Ovary (tissue), 9 donors: ENCODE measurements around the gene TTC13. TPM values are rescaled to one million over a fixed set of nuclear protein-coding genes. Genes with fewer than 3 reads are reported as not detected.
A peak's percentile ranks its signal among the peaks of the same experiment; 100 is the strongest.

Experiments used
- DNase-seq, 5 donors: peaks; one replicate each; pipeline ENCODE4 v3.0.0-alpha.2; 2019 to 2020
- H3K27ac ChIP-seq, 2 donors: fragments of 200-600 bp; one replicate each; pipeline versions ENCODE4 v1.5.1 to v1.8.0; 2019 to 2022
- H3K27me3 ChIP-seq: fragments of 200-600 bp; one replicate; pipeline ENCODE4 v1.8.0; 2022
- H3K36me3 ChIP-seq: fragments of 200-600 bp; sonication (generic); one replicate; pipeline ENCODE4 v1.5.1; 2019
- H3K4me1 ChIP-seq: one replicate; pipeline ENCODE4 v1.8.1; 2013; ENCODE audit warnings: mild to moderate bottlenecking, moderate library complexity; ENCODE audit not compliant: insufficient read depth
- H3K4me3 ChIP-seq: fragments of 200-600 bp; sonication (generic); one replicate; pipeline ENCODE4 v1.5.1; 2017
- H3K9me3 ChIP-seq, 2 donors: fragments of 200-600 bp in 1 of 2; sonication (generic) in 1 of 2; one replicate each; pipeline versions ENCODE4 v1.5.1 to v1.8.1; 2013 to 2019; ENCODE audit warnings: mild to moderate bottlenecking in 1 of 2, moderate library complexity in 1 of 2
- EP300 ChIP-seq: sonication (generic); formaldehyde crosslinking; IDR thresholded peaks from one replicate; pipeline ENCODE4 v1.6.1; 2017; ENCODE audit warnings: antibody characterized with exemption
- POLR2A ChIP-seq: fragments of 450-650 bp; IDR thresholded peaks from one replicate; pipeline ENCODE4 v1.6.1; 2017; ENCODE audit warnings: antibody characterized with exemption, mild to moderate bottlenecking, moderate library complexity
- WGBS, 3 donors: extraction: QIAGEN DNeasy Blood & Tissue Kit in 1 of 3; methylation state at CpG; one replicate each; pipeline versions ENCODE4 v1.1.5 to v1.1.7; 2013 to 2017; 5-methylcytosine and 5-hydroxymethylcytosine counted together
- intact Hi-C, 4 donors: fragments of 100-400 bp; cut with DNase I; formaldehyde crosslinking; loops; one replicate each; pipeline versions ENCODE4 v1.11.0 to v1.15.1; 2022 to 2023
- polyA plus RNA-seq, 2 donors: library from polyadenylated mRNA; stranded (reverse); fragments of 200-250 nt in 1 of 2; fragments of 350-450 nt in 1 of 2; fragmentation: Illumina TruSeq in 1 of 2; extraction: RNeasy Lipid Tissue Mini Kit (QIAGEN cat#74804) in 1 of 2; gene quantifications; one replicate each; pipeline ENCODE4 v1.2.3, GENCODE V29; 2013 to 2014
- total RNA-seq, 7 donors: library from RNA; depleted of rRNA in 2 of 7; stranded (reverse); fragments of >200 nt in 2 of 7; fragmentation: NEBNext Ultra II Directional in 3 of 7; extraction: Animal tissue kit (Norgen Biotek cat#: 25700) in 3 of 7; gene quantifications; one replicate each; pipeline versions ENCODE4 v1.1.0 to v1.2.4, GENCODE V29; 2016 to 2023
- TF ChIP-seq, protein P1 (sequence below), 3 donors: fragments of 450-650 bp in 2 of 3; fragments of 200-600 bp in 1 of 3; IDR thresholded peaks; one replicate each; pipeline versions ENCODE4 v1.5.1 to v1.8.0; 2016 to 2022; ENCODE audit warnings: antibody characterized with exemption in 3 of 3, mild to moderate bottlenecking in 1 of 3
- donor health status: DM: no; HTN: no; CAD: no; lungs with moderate emphysema.
- donor health status: DM: no; HTN: no; CAD: no.
- donor health status: Bipolar disorder and iron deficiency.
- donor health status: DM: yes; HTN: yes; CAD: no.
- donor health status: DM: no; HTN: no; CAD: no.
- donor health status: DM: yes; HTN: yes; CAD: no.

TTC13 gene
- total and polyA plus RNA-seq, 9 donors = 4.2 to 16.5 (median 10.8) TPM

DNA sequence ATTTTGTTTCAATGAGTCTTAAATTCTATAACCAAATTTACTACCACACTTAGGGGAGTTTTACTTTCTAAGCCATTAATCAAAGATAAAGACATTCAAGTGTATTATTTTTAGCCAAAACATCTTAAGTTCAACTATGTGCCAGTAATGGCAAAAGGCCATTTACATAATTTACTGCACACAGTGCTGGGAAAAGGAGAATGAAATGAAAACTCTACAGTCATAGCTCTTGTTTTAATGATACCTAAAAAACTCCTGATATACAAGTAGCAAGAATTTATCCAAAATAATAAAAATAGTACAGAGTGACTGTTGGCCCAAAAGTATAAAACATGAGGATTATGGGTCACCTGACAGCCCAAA lies 67.9 kb downstream of the TTC13 start:
- no peaks in the 10 kb centered on the region for H3K36me3 ChIP-seq
- no peak for TF ChIP-seq POLR2A
- TF ChIP-seq, protein P1, sequence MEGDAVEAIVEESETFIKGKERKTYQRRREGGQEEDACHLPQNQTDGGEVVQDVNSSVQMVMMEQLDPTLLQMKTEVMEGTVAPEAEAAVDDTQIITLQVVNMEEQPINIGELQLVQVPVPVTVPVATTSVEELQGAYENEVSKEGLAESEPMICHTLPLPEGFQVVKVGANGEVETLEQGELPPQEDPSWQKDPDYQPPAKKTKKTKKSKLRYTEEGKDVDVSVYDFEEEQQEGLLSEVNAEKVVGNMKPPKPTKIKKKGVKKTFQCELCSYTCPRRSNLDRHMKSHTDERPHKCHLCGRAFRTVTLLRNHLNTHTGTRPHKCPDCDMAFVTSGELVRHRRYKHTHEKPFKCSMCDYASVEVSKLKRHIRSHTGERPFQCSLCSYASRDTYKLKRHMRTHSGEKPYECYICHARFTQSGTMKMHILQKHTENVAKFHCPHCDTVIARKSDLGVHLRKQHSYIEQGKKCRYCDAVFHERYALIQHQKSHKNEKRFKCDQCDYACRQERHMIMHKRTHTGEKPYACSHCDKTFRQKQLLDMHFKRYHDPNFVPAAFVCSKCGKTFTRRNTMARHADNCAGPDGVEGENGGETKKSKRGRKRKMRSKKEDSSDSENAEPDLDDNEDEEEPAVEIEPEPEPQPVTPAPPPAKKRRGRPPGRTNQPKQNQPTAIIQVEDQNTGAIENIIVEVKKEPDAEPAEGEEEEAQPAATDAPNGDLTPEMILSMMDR (IDR thresholded peaks at IDR 0.05) = no peak
- TF ChIP-seq EP300 = no peak
- H3K27ac ChIP-seq = peak overlapping the region in 1 of 2 donors; percentile 50
- no peaks in the 10 kb centered on the region for H3K9me3 ChIP-seq
- no peaks in the 10 kb centered on the region for H3K27me3 ChIP-seq
- H3K4me1 ChIP-seq = peaks cover 2% of the 10 kb centered on the region
- DNase-seq = no peak
- intact Hi-C loops = loop anchor here in 1 of 4 donors (10.0 kb wide), 1 partner anchor 304 kb away; no protein-coding TSS in a partner anchor
- H3K4me3 ChIP-seq = no peak overlapping the region

DNA sequence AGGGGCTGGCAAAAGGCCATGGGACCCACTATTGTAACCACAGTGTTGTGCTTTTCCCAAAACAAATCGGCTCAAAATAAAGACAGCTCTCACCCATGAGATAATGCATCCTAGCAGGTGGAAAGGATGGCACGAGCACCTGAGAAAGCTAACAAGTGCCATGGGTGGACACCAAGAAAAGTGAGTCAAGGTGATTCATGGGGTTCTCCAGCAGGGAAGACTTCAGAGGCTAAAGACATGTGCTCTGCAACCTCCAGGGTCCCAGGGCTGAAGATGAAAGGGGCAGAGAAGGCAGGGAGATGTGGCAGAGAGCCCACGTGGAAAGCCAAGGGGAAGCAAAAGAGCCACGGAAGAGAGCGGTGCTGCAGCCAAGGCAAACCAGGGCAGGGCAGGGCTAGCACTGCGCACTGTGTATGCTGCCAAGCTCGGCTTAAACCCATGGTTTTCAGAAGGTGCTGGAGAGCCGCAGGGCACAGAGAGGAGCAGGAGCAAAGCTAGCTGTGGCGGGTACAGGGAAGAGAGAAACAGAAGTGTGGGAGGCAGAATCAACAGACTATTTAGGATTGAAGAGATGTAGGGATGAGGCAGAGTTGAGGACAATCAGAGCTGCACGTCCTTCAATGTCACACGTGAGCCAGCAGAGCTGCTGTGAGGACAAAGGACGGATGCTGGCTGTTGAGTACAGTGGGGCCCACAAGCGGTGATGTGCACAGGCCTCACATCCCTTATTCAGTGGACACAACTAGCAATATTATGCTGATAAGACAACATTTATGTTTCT lies 68.5 kb downstream of the TTC13 start:
- no peak overlapping the region for H3K4me3 ChIP-seq
- H3K4me1 ChIP-seq = peaks cover 2% of the 10 kb centered on the region
- DNase-seq = peak in 1 of 5 donors; percentile 28
- no peaks in the 10 kb centered on the region for H3K9me3 ChIP-seq
- TF ChIP-seq EP300 (no peak), POLR2A (no peak)
- TF ChIP-seq, protein P1 (IDR thresholded peaks at IDR 0.05) = no peak
- 48 to 66% (median 54%) methylated on average over 13 of the region's 13 CpGs for WGBS, 3 donors
- H3K27ac ChIP-seq = no peak overlapping the region
- H3K36me3 ChIP-seq = no peaks in the 10 kb centered on the region
- intact Hi-C loops = loop anchor here in 1 of 4 donors (10.0 kb wide), 1 partner anchor 305 kb away; no protein-coding TSS in a partner anchor
- no peaks in the 10 kb centered on the region for H3K27me3 ChIP-seq

GRCh38 chr1:230907472-230908205 lies 71.0 kb downstream of the TTC13 start:
- 67 to 86% (median 74%) methylated on average over 4 of the region's 4 CpGs for WGBS, 3 donors
- Histone ChIP-seq H3K4me3 (no peak overlapping the region), H3K27ac (no peak overlapping the region), H3K36me3 (no peaks in the 10 kb centered on the region), H3K27me3 (no peaks in the 10 kb centered on the region), H3K9me3 (no peaks in the 10 kb centered on the region), H3K4me1 (peaks cover 2% of the 10 kb centered on the region)
- intact Hi-C loops = no loop called here
- no peak for DNase-seq
- TF ChIP-seq, protein P1 (IDR thresholded peaks at IDR 0.05) = no peak
- TF ChIP-seq POLR2A = no peak
- no peak for TF ChIP-seq EP300

DNA sequence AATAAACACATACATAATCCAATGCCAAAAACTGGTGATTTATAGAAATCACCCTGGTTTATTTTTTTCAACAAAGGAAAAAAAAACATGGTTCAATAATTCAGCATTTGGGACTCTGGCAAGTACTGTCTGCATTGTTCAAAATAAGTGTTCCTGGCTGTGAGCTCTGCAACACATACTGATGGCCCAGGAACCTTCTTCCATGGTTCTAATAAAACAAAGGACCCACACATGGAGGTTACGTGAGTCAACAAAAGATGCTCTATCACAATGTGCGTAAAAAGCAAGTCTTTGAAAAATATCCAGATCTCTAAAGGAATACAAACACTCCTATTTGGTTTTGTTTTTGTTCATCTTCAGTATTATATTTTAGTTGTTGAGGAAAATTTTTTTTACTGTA lies 72.4 kb downstream of the TTC13 start:
- Histone ChIP-seq H3K9me3 (no peaks in the 10 kb centered on the region), H3K27me3 (no peaks in the 10 kb centered on the region), H3K27ac (no peak overlapping the region), H3K36me3 (no peaks in the 10 kb centered on the region), H3K4me3 (no peak overlapping the region), H3K4me1 (peaks cover 2% of the 10 kb centered on the region)
- no peak for TF ChIP-seq POLR2A
- TF ChIP-seq, protein P1 (IDR thresholded peaks at IDR 0.05) = no peak
- TF ChIP-seq EP300 = no peak
- 61 to 75% (median 65%) methylated on average over 2 of the region's 2 CpGs for WGBS, 3 donors
- intact Hi-C loops = no loop called here
- DNase-seq = no peak
